Gastroesophageal sphincter (tissue), 4 donors: ENCODE measurements around the gene CCDC159. TPM values are rescaled to one million over a fixed set of nuclear protein-coding genes. Genes with fewer than 3 reads are reported as not detected.

Experiments
- ATAC-seq: fragments of 150-250 bp; one replicate; pipeline ENCODE4 v1.9.1; 2016; ENCODE audit warnings: mild to moderate bottlenecking, moderate library complexity
- H3K27ac ChIP-seq, 4 donors: fragments of 200-600 bp; sonication (generic) in 3 of 4; 1 replicate in 3 of 4; 2 replicates in 1 of 4; pipeline ENCODE4 v1.5.1; 2016 to 2019
- H3K27me3 ChIP-seq: fragments of 200-600 bp; sonication (generic); one replicate; pipeline ENCODE4 v1.5.1; 2019
- H3K36me3 ChIP-seq, 2 donors: fragments of 200-600 bp; sonication (generic); one replicate each; pipeline ENCODE4 v1.5.1; 2019; ENCODE audit warnings: control low read depth in 1 of 2
- H3K4me1 ChIP-seq, 3 donors: fragments of 200-600 bp; sonication (generic); 1 replicate in 2 of 3; 2 replicates in 1 of 3; pipeline ENCODE4 v1.5.1; 2016 to 2019; ENCODE audit warnings: control low read depth in 2 of 3
- H3K4me3 ChIP-seq, 2 donors: fragments of 200-600 bp; sonication (generic); one replicate each; pipeline ENCODE4 v1.5.1; 2019; ENCODE audit warnings: mild to moderate bottlenecking in 1 of 2, moderate library complexity in 1 of 2
- H3K9me3 ChIP-seq, 3 donors: fragments of 200-600 bp; sonication (generic); one replicate each; pipeline ENCODE4 v1.5.1; 2017 to 2019; ENCODE audit warnings: control low read depth in 2 of 3
- CTCF ChIP-seq, 4 experiments: fragments of 200-600 bp in 2 of 4; fragments of 450-650 bp in 2 of 4; sonication (generic) in 1 of 4; IDR thresholded peaks; one replicate each; pipeline ENCODE4 v1.5.1; 2017 to 2019; ENCODE audit warnings: antibody characterized with exemption in 4 of 4, mild to moderate bottlenecking in 2 of 4, moderate library complexity in 2 of 4
- EP300 ChIP-seq: sonication (generic); formaldehyde crosslinking; IDR thresholded peaks from one replicate; pipeline ENCODE4 v1.6.1; 2017; ENCODE audit warnings: antibody characterized with exemption, mild to moderate bottlenecking
- POLR2A ChIP-seq, 2 donors: fragments of 450-650 bp; IDR thresholded peaks; one replicate each; pipeline ENCODE4 v1.6.1; 2017; ENCODE audit warnings: antibody characterized with exemption in 2 of 2, mild to moderate bottlenecking in 2 of 2, moderate library complexity in 1 of 2
- POLR2AphosphoS5 ChIP-seq: sonication (generic); formaldehyde crosslinking; IDR thresholded peaks from one replicate; pipeline ENCODE4 v1.6.1; 2017; ENCODE audit warnings: antibody characterized with exemption
- WGBS, 2 donors: methylation state at CpG; one replicate each; pipeline ENCODE4 v1.1.5; 2018; ENCODE audit warnings: low coverage in 1 of 2; 5-methylcytosine and 5-hydroxymethylcytosine counted together
- total RNA-seq, 4 donors: library from RNA; depleted of rRNA; stranded (reverse); fragments of >200 nt; gene quantifications; one replicate each; pipeline ENCODE4 v1.1.0, GENCODE V29; 2016

CCDC159 gene
- total RNA-seq, 4 donors from 2014 or later = 6.6 to 30.0 (median 19.0) TPM

GRCh38 chr19:11363881-11364280 lies 17.6 kb downstream of the CCDC159 start:
- no peaks in the 10 kb centered on the region for H3K27me3 ChIP-seq
- H3K9me3 ChIP-seq = no peaks in the 10 kb centered on the region
- H3K27ac ChIP-seq = no peak overlapping the region
- H3K4me3 ChIP-seq = no peak overlapping the region
- peaks cover 0 to 5% (median 0%) of the 10 kb centered on the region in 3 donors for H3K4me1 ChIP-seq
- no peak for ATAC-seq
- TF ChIP-seq EP300 (no peak), POLR2AphosphoS5 (no peak), POLR2A (IDR thresholded peaks at IDR 0.05) (no peak), CTCF (IDR thresholded peaks at IDR 0.05) (no peak)
- peaks cover 0 to 88% of the 10 kb centered on the region in 2 donors for H3K36me3 ChIP-seq
- 62% methylated on average over 4 of the region's 10 CpGs; no CpG with 5 or more reads in 1 of the 2 donors for WGBS, 2 donors

DNA sequence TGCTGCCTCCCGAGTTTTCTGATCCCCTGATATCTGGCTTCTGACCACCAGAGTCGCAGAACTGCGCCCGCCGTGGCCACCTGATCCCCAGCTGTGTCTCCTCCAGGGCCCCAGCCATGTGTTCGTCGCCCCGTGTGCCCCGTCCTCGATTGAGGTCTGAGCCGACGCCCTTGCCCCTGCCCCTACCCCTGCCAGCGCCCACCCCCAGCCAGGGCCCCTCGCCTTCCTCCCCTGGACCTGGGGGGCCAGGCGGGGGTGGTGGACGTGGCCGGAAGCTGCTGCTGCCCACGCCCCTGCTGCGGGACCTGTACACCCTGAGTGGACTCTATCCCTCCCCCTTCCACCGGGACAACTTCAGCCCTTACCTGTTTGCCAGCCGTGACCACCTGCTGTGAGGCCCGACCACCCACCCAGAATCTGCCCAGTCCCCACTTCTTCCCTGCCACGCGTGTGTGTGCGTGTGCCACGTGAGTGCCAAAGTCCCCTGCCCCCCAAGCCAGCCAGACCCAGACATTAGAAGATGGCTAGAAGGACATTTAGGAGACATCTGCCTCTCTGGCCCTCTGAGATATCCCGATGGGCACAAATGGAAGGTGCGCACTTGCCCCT lies 18.1 kb downstream of the CCDC159 start:
- ATAC-seq = no peak
- no peak overlapping the region for H3K4me3 ChIP-seq
- H3K9me3 ChIP-seq = no peaks in the 10 kb centered on the region
- no peak overlapping the region for H3K27ac ChIP-seq
- H3K27me3 ChIP-seq = no peaks in the 10 kb centered on the region
- peaks cover 0 to 88% of the 10 kb centered on the region in 2 donors for H3K36me3 ChIP-seq
- TF ChIP-seq EP300 (no peak), CTCF (IDR thresholded peaks at IDR 0.05) (no peak), POLR2A (IDR thresholded peaks at IDR 0.05) (no peak), POLR2AphosphoS5 (no peak)
- H3K4me1 ChIP-seq = peaks cover 0 to 5% (median 0%) of the 10 kb centered on the region in 3 donors
- 80 to 90% methylated on average over 5 to 9 of the region's 28 CpGs for whole genome bisulfite sequencing, 2 donors

DNA sequence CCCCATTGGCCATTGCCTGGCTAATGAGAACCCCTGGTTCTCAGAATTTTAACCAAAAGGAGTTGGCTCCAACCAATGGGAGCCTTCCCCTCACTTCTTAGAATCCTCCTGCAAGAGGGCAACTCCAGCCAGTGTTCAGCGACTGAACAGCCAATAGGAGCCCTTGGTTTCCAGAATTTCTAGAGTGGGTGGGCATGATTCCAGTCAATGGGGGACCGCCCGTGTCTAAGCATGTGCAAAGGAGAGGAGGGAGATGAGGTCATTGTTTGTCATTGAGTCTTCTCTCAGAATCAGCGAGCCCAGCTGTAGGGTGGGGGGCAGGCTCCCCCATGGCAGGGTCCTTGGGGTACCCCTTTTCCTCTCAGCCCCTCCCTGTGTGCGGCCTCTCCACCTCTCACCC lies 18.6 kb downstream of the CCDC159 start:
- Histone ChIP-seq H3K27ac (peak overlapping the region in 1 of 4 donors; percentile 18), H3K9me3 (no peaks in the 10 kb centered on the region), H3K4me3 (no peak overlapping the region), H3K4me1 (peaks cover 0 to 5% (median 0%) of the 10 kb centered on the region in 3 donors), H3K36me3 (peaks cover 0 to 87% of the 10 kb centered on the region in 2 donors), H3K27me3 (no peaks in the 10 kb centered on the region)
- WGBS, 2 donors = 75% methylated on average over 2 of the region's 5 CpGs; no CpG with 5 or more reads in 1 of the 2 donors
- no peak for ATAC-seq
- TF ChIP-seq EP300 (no peak), POLR2AphosphoS5 (no peak), POLR2A (IDR thresholded peaks at IDR 0.05) (no peak), CTCF (IDR thresholded peaks at IDR 0.05) (no peak)

DNA sequence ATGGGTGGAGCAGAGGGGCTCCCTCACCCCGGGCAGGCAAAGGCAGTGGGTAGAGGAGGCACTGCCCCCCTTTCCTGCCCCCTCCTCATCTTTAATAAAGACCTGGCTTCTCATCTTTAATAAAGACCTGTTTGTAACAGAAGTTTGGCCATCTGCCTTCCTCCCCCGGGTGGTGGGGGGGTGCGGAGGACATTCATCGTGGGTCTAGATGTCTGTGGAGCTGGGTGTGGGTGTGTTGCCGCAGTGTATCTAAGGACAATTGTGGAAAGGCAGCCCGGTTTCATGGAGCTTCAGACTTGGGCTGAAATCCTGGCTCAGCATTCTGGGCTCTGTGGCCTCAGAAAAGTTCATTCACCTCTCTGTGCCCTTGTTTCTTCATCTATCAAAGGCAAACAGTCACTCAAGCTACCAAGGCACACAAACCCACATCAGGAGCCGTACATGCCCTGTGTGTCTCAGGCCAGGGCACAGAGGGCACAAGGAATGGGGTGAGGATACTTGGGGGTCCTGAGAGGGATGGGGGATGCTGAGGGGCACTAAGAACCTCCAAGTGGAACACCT lies 19.3 kb downstream of the CCDC159 start:
- ATAC-seq = no peak
- TF ChIP-seq POLR2AphosphoS5 (no peak), EP300 (no peak), POLR2A (IDR thresholded peaks at IDR 0.05) (no peak), CTCF (IDR thresholded peaks at IDR 0.05) (no peak)
- Histone ChIP-seq H3K27ac (peak overlapping the region in 1 of 4 donors; percentile 18), H3K9me3 (no peaks in the 10 kb centered on the region), H3K27me3 (no peaks in the 10 kb centered on the region), H3K36me3 (peaks cover 0 to 80% of the 10 kb centered on the region in 2 donors), H3K4me3 (no peak overlapping the region), H3K4me1 (peaks cover 0 to 5% (median 0%) of the 10 kb centered on the region in 3 donors)
- WGBS, 2 donors = 71% methylated on average over 1 of the region's 7 CpGs; no CpG with 5 or more reads in 1 of the 2 donors

DNA sequence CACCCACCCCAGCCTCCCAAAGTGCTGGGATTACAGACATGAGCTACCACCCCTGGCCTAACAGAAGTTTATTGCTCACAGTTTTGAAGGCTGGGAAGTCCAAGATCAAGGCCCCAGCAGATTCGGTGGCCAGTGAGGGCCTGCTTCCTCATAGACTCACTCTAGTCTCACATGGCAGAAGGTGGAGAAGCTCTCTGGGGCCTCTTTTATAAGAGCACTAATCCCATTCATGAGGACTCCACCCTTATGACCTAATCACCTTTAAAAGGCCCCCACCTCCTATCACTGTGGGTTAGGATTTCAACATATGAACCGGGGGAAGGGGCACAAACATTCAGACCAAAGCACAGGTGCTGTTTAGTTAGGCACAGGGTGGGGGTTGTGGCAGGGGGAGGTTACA lies 21.2 kb downstream of the CCDC159 start:
- TF ChIP-seq POLR2A (IDR thresholded peaks at IDR 0.05) = no peak
- TF ChIP-seq CTCF (IDR thresholded peaks at IDR 0.05) = no peak
- no peak for TF ChIP-seq EP300
- TF ChIP-seq POLR2AphosphoS5 = no peak
- Histone ChIP-seq H3K36me3 (peaks cover 0 to 69% of the 10 kb centered on the region in 2 donors), H3K27me3 (no peaks in the 10 kb centered on the region), H3K4me1 (peaks cover 0 to 5% (median 0%) of the 10 kb centered on the region in 3 donors), H3K27ac (no peak overlapping the region), H3K4me3 (no peak overlapping the region), H3K9me3 (no peaks in the 10 kb centered on the region)
- no peak for ATAC-seq
- WGBS, 2 donors = no CpG with 5 or more reads among the region's 2 CpGs
